Measurements from ENCODE around the gene MRPL22.
"Not testable (repeated sequence)": the region's sequence is repeated elsewhere in the genome, so short reads cannot be mapped to it uniquely, and the experiment has no call there.

The MRPL22 gene

DNA sequence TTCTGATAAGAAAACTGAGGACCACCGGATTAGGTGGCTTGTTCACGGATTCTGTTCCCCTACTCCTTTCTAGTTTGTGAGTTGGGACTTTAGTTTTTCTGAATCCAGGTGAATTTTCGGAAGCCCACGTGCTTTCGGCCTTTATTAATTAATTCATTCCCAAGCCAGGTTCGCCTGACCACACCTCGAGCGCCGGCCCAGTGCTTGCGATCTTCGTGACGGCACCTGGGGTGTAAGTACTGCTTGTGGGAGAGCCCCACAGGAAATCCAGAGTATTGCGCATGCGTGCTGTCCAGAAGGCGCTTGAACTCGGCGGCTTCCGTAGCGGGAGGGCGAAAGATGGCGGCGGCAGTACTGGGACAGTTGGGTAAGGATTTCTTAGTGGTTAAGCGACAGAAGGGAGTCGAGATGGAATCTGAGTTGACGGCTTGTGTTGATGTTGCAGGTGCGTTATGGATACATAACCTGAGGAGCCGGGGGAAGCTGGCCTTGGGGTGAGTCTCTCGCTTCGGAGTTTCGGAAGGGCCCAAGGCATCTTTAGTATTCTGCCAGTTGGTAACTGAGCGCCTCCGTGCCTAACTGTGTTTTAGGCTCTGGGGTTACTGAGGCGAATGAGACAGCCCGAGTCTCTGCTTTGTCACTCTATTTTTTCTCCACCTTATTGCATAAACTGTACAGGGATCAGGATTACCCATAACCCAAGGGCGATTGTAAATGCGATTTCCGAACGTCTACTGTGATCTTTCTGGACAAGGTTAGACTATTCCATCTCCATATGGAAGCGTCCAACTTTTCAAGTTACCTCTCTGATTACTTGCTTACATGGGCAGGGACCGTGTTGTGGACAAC lies at the start of gene MRPL22:
MRPL22 (plus strand) TSS at position 302 of the 849 bp plus-strand sequence; CDS start at position 340, 38 bp downstream.
- DNase-seq (ENCODE audit: low read depth), result peak; percentile 63

DNA sequence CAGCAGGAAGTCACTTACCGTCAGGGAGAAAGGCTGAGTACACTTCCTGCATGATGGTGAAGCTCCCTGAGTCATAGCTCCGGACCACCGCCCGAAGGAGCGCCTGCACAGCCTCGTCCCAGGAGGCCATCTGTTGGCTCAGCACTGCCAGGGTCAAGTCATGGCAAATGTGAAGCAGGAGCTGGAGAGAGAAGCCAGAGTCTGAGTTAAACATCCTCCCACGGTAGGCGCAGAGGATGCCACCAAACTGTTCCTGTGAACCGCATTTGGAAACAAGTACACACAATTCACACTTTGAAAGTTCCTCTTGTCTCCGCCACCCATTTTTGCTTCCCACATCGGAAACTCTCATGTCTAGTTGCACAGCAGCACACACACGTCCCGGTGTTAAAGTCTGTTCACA lies 48.5 kb upstream of the MRPL22 start:
- no peak for DNase-seq (ENCODE audit: low read depth)

DNA sequence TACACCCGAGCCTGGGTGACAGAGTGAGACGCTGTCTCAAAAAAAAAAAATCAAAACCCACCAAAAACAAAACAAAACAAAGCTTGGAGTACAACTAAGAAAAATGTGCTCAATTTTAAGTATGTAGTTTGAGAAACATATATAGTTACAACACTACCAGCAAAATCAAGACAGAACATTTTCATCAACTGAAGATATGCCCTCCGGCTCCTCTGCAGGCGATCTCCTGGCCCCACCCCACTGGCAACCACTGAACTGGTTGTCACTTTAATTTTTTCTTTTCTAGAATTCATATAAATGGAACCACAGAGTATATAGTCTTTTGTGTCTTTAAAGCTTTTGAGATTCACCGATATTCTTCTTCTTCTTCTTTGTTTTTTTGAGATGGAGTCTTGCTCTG lies 47.5 kb upstream of the MRPL22 start:
- no peak for DNase-seq (ENCODE audit: low read depth)

DNA sequence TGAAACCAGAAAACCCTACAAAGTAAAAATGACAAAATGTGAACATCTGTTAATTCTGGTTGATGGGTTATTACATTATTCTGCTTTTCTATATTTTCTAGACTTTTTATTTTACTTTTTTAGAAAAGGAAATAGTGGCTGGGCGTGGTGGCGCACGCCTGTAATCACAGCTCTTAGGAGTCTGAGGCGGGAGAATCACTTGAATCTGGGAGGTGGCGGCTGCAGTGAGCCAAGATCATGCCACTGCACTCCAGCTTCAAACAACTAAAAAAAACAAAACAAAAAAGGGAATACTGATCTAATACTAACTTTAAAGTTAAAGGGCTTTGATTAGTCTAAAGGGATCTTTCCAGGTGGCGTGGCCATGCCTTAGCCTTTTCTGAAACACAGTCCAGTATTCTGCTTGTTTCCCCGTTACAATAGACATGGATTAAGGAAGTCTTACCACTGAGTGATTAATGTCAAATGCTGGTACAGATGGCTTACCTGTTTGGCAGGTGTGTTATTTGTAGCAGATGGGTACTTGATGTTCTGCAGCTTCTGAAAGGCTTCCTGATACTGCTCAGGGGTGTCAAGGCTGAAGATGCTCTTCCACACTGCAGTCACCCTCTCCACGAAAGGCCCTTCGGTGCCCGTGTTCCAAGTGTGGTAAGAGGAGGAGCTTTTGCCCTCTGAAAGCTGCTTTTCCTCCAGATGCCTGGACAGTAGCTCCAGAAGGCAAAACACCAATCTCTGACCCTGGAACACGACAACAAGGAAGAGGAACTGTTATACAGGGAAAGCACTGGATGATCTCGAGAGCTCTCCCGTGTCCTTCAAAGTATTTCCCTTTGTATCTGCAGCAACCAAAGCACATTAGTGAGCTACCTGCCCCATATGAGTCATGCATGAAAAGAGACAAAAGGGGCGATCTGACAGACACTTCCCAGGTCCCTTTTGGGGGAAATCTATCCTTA lies 45.0 kb upstream of the MRPL22 start:
- no peak for DNase-seq (ENCODE audit: low read depth)

DNA sequence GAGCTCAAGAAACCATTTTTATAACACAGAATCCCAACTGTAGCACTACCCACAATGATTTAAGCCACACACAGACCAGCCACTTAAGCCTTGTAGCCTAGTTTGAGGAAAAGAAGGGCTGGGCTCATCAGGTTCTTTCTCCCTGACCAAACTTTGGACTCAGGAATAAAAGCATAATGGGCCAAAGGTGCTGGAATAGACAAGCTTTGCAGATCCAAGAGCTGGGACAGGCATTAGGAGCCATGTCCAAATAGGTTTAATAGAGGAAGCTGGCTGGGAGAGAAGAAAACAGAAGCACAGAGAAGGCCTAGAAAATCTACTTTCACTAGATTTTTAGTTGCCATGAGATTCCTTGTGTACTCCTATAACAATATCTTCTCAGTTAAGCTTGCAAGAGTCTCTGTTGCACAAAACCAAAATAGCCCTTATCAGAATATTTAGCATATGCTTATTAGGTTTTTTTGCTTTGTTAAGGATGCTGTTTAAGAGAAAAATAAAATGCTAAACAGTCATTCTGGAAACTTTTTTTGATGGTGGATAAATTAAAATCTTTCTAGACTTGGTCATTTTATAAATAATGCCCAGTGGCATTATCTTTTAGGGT lies 44.2 kb upstream of the MRPL22 start:
- no peak for DNase-seq (ENCODE audit: low read depth)

DNA sequence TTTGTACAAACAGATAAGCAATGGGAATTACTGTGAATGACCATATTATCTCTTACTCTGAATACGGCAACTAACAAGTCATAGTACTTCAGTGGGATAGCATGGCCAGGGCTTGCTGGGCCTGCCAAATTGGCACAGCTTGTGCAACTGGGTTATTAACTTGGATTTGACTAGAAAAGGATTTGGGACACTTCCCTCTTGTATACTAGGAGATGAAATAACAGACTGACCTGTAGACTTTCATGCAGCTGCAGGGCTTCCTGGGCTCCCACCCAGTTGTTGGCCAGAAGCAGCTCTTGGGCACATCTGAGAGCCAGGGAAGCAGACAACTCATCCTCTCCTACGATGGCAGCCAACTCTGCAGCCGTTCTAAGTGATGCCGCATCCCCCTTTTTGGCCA lies 42.7 kb upstream of the MRPL22 start:
- DNase-seq (ENCODE audit: low read depth), result no peak

DNA sequence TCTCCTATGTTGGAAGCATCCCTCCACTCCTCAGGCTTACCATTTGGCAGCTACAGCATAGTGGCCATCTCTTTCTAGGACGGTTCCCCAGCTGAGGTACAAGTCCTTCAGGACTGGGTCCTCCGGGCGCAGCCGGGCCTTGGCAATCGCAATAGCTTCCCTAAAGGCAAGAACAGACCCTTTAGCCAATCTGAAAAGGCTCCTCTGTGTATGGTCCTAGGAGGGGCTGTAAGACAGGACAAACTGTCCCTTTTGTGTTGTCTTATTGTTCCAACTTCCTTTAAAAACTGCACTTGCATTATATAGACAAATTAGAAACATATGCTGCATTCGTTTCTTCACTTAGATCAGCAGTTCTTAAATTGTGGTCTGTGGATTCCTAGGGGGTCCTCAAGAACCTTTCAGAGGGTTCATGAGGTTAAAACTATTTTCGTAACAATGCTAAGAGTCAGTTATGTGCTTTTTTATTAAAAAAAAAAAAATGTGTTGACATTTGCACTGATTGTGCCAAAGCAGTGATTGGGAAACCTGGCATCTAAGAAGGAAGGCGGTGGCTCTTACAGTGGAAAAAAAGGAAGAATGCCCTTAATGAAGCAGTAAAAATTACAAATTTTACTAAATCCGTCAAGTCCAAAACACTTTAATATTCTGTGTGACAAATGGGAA lies 41.6 kb upstream of the MRPL22 start:
- no peak for DNase-seq (ENCODE audit: low read depth)

DNA sequence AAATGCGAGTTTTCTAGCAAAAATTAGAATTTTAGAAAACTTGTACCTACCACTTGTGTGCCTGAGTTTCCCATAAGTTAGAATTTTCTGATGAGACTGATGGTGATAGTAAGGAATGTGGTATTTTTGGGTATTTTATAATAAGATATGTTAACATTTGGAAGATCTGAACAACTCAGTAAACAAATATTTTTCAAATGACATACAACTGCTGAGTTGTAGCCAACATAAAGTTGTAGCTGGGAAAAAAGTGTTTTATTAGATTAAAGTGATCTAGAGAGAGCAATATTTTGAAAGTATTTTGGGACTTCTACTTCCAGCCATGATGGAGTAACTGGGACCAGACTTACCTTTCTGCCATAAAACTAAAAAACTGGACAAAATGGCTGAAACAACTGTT lies 40.8 kb upstream of the MRPL22 start:
- DNase-seq (ENCODE audit: low read depth), result no peak

DNA sequence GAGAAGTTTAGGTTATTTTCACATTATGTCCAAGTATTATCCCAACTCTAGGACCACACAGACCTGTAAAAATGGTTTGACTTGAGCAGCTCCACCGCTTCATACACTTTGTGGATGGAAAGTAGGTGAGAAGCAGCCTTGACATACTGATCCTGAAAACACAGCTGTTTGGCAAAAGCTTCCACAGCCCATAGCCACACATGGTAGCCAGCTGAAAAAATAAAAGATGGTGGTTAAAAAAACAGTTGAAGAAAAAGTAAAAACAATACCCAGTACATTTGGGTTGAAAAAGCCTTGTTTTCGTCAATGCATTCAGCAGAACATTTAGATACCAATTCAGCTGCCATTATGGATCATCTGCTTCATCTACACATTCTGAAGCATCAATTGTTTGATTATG lies 39.6 kb upstream of the MRPL22 start:
- no peak for DNase-seq (ENCODE audit: low read depth)

DNA sequence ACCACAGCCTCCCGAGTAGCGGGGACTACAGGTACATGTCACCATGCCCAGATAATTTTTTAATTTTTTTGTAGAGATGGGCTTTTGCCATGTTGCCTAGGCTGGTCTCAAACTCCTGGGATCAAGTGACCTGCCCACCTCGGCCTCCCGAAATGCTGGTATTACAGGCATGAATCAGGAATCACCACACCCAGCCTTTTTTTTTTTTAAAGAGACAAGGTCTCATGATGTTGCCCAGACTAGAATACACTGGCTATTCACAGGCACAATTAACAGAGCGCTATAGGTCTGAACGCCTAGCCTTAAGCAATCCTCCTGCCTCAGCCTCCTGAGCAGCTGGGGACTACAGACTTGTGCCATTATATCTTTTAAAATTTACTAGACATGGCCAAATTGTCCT lies 39.0 kb upstream of the MRPL22 start:
- no peak for DNase-seq (ENCODE audit: low read depth)

DNA sequence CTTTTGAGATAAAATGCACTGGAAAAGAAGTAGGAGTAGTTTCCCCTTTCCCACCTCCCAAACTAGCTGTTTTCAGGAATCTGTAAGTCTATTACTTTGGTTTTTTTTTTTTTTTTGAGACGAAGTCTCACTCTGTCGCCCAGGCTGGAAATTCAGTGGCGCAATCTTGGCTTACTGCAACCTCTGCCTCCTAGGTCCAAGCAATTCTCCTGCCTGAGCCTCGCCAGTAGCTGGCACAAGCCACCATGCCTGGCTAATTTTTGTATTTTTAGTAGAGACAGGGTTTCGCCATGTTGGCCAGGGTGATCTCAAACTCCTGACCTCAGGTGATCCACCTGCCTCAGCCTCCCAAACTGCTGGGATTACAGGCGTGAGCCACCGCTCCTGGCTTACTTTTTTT lies 35.3 kb upstream of the MRPL22 start:
- DNase-seq (ENCODE audit: low read depth), result not testable (repeated sequence)

DNA sequence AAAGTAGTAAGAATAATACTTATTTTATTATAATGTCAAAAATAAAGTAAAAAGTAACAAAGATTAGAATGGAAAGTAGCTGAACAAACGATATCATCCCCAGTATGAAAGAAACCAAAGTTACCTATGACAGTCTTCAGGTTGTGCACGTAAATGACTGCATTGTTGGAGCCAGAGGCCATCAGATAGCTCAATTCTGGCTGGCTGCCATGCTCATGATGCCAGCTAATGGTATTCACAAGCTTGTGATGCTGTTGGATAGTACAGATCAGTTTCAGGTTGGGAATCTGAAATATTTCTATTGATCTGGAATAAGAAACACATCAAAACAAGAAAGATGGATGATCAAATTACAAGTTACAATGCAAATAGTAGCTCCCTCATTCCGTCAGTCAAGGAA lies 24.0 kb upstream of the MRPL22 start:
- no peak for DNase-seq (ENCODE audit: low read depth)

DNA sequence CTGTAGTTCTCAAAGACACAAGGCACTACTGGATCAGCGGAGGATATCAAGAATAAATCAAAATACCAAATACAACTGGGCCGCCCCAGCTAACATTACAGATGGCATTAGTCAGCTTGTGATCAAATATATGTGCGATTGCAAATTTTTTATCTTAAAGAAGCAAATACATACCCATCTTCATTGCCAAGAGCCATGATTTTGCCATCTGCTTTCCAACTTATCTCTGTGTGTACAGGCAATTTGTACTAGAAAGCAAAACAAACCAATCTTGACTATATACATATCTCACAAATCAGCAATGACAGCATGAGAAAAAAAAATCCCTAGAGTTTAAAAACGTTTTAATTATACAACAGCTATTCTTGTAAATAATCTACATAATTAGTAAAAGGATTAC lies 23.1 kb upstream of the MRPL22 start:
- no peak for DNase-seq (ENCODE audit: low read depth)

DNA sequence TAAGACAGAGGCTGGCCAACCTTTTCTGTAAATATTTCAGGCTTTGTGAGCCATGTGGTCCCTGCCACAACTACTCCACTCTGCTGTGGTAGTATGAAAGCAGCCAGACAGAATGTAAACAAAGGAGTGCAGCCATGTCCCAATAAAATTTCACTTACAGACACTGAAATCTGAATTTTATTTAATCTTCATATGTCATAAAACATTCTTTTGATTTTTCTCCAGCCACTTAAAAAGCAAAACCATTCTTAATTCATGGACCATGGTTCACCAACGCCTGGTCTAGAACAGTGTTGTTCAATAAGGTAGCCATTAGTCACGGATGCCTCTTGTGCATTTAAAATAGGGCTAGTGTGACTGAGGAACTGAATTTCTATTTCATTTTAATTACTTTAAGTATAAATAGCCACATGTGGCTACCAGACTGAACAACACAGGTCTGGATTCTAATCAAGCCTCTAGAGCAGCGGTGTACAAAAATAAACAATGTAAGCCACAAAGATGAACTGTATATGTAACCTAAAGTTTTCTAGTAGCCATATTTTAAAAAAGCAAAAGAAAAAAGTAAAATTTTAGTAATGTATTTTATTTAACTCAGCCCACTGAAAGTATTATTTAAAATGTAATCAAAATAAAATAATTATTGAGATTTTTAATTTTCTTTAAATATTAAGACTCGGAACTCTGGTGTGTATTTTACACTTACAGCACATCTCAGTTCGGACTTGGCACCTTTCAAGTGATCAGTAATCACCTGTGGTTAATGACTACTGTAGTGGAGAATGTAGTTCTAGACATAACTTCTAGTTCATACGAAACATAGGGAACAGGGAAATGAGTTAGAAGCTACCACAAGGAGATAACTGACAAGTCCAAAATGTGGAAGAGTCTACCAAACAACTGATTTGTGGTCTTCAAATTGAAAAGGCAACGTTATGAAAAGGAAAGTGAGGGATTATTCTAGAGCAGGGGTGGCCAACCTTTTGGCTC lies 17.1 kb upstream of the MRPL22 start:
- DNase-seq (ENCODE audit: low read depth), result no peak

DNA sequence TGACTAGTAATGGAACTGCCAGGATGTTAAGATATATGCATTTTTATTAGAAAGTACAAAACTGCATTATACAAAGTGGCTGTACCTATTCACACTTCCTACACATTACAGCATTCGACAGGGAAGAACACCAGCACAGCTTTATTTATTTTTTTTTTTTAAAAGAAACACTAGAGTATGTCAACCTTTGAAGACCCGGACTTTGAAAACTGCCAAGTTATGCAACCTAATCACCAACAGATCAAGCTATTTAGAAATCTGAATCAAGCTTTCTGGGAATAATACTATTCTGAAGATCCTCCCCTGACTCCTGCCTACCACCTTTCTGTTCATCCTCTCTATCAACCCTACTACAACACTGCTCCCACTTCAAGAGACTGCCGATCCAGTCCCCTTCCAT lies 7.3 kb upstream of the MRPL22 start:
- no peak for DNase-seq (ENCODE audit: low read depth)

DNA sequence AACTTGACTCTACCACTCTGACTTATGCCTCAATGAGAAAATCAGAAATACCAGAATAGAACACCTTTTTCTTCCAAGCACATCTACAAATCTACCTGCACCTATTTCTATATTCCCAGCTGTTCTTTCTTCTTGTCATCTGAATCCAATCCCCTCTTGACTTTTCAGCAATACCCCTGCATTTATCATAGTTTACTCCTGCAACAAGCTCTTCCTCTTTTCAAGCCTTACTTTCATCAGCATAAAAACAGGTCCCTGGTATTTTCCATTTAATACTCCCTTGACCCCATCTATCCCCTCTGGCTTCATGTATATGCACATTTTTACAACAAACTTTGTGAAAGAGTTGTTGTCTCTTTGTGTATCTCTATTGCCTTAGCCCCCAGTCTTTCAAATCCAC lies 6.0 kb upstream of the MRPL22 start:
- no peak for DNase-seq (ENCODE audit: low read depth)

DNA sequence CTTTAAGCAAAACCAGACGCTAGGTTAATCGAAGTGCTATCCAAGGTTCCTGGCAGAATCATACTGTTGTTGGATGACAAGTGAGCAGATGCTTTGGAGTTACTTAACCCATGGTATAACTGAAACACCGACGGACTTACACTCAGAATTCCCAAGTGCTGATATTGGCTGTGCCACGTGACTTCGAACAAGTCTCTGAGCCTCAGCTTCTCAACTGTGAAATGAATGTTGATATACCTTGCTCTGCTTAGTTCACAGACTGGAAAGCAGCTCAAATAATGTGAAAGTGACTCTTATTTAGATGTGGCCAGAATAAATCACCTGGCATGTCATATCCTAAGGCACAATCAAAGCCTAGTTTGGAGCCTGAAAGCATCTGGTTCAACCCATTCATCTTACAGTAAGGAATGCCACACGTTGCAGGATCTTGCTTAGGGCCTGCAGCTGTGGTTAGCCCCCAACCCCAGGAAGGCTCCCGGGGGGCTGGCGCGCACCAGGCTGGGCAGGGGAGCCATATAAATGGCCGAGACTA lies 3.6 kb upstream of the MRPL22 start:
- DNase-seq (ENCODE audit: low read depth), result no peak

DNA sequence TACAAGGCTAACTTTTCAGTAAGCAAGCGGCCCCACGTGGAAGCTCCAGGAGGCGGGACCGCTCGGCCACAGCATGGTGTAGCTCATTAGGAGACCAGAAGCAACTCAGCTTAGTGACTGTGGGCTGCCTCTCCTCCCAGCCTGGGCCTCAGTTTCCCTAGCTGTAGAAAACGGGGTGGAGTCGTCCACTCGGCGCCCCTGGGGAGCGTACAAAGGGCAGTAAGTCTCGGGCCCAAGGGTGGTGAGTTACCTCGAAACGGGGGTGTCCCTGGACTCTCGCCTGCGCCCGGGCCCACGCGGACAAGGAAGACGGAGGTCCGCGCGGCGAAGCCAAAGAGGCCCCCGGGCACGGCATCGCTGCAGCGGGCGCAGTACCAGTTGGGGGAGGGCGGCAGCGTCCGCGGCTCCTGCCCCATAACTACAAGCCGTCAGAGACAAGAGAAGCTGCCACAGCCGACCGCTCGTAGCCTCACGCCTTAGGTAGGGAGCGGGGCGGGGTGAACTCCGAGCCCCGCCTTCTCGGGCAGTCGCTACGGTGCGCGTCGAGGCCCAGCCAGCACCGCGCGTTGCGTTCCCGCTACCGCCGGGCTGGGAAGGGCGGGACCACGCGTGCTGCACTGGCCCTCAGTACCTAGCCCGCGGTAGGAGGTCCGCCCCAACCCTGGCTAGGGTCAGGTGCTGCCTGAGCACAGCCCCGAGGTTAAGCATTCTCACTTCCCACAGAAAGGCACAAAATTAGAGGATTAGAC lies 3.0 kb upstream of the MRPL22 start, which contains the start of gene GEMIN5:
GEMIN5 (minus strand) TSS at position 494 of the 749 bp plus-strand sequence; CDS start at position 416, 78 bp downstream.
- no peak for DNase-seq (ENCODE audit: low read depth)

DNA sequence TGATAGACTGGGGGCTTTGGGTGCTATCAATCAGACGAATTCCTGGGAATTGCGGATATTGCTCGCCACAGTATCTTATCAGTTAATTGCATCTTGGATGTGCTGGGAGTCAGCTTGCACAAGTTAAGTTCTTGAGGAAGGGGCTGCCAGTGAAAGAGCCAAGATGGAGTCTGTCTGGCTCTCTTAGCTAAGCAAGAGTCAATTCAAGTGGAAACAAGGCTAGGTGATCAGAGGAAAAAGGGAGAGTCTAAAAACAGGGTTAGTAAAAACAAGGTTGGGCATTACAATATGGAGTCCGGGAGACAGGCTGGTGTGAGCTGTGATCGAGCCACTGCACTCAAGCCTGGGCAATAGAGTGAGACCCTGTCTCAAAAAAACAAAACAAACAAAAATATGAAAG lies 1.5 kb upstream of the MRPL22 start:
- DNase-seq (ENCODE audit: low read depth), result not testable (repeated sequence)

DNA sequence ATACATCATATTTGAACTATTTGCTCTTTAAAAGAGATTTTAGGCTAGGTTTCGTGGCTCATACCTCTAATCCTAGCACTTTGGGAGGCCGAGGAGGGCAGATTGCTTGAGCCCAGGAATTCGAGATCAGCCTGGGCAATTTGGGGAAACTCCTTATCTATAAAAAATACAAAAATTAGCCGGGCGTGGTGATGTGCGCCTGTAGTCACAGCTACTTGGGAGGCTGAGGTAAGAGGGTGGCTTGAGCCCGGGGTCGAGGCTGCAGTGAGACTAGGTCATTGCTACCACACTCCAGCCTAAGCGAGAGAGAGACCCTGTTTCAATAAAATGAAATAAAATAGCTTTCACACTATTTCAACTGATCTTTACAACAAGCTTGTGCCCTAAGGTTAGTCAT lies 500 bp upstream of the MRPL22 start:
- DNase-seq (ENCODE audit: low read depth), result no peak
